Nephron (organoid): Measurements from ENCODE around the gene GMCL1.
A peak's percentile ranks its signal among the peaks of the same experiment; 100 is the strongest.

Experiments
- H3K27ac Mint-ChIP-seq, 3 experiments: 2 replicates each; pipeline ENCODE4 v1.8.0; 2020; ENCODE audit warnings: mixed read lengths in 3 of 3, mild to moderate bottlenecking in 2 of 3, moderate library complexity in 1 of 3
- H3K27me3 Mint-ChIP-seq: 2 replicates; pipeline ENCODE4 v1.8.0; 2021; ENCODE audit warnings: low read depth, mild to moderate bottlenecking, moderate library complexity, mixed read lengths
- H3K36me3 Mint-ChIP-seq: 2 replicates; pipeline ENCODE4 v1.8.0; 2020; ENCODE audit warnings: low read depth, mixed read lengths
- H3K4me1 Mint-ChIP-seq: 2 replicates; pipeline ENCODE4 v1.8.0; 2020; ENCODE audit warnings: mixed read lengths
- H3K4me3 Mint-ChIP-seq, 3 experiments: 2 replicates each; pipeline ENCODE4 v1.8.0; 2020; ENCODE audit warnings: mild to moderate bottlenecking in 3 of 3, mixed read lengths in 3 of 3, moderate library complexity in 2 of 3
- H3K9me3 Mint-ChIP-seq: 2 replicates; pipeline ENCODE4 v1.8.0; 2020; ENCODE audit warnings: mixed read lengths
- CTCF ChIP-seq, 3 experiments: fragments of 200-600 bp; sonication (generic); IDR thresholded peaks; one replicate each; pipeline ENCODE4 v1.5.0; 2021; ENCODE audit warnings: antibody characterized with exemption in 3 of 3; ENCODE audit not compliant: unreplicated experiment in 3 of 3

Gene GMCL1

DNA sequence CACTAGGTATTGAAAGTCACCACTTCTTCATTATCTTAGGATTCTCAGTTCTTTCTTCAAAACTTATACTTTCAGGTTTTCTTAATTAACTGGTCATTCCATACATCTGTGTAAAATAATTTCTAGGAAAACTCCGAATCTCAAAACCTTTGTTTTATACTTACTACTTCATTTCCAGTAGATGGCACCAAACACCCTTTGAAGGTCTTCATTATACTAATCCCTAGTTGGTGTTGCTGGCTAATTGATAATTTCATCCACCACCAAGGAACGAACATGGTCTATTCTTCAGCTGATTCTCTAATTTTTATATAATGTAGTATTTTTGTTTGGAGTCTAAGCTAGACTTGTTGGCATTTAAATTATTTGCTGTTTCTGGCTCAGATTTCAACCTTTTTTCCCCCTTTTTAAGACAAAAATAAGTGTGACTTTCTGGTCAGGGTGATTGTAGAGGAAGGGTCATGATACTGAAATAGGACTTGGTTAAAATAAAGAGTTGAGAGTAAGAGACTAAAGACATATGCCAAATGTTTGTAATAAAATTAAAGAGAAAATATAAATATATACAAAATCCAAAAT lies 82.6 kb downstream of the GMCL1 start:
- no peaks in the 10 kb centered on the region for H3K27me3 Mint-ChIP-seq

DNA sequence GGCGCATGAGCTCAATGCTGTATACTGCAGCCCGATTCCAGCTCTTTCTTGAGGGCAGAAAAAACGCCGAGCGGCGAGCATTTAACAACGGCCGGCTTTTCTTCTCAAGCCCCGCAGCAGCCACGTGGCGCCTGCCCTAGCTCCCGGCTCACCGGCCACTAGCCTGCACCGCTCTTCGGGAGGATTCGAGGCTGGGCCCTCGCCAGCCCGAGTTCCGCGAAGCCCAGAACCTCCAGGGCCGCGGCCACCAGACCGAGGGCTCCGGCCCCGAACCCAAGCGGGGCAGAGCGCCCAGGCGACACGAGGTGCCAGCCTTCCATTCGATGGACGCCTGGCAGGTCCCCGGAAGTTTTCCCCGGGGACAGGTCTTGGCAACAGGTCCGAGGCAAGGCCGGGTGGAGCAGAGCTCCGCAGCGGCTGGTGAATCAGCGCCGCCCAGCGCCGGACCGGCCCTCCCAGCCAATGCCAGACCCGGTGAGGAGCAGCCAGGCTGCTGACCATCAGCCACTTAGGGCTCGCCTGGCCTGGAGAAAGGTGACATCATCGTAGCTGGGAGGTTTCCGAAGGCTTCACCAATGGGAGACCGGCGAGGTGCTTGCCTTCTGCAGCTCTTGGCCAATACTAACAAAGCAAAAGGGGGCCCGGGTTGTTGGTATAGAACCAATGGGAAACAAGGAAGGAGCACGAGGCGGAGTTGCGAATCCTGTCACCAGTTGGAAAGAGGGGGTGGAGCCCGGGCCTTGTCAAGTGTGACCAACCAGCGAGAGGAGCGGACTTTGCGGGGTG lies 84.9 kb downstream of the GMCL1 start:
- no peak for TF ChIP-seq CTCF (IDR thresholded peaks at IDR 0.05; ENCODE audit: unreplicated experiment in 3 of 3)
- H3K27me3 Mint-ChIP-seq = no peaks in the 10 kb centered on the region
- peaks cover 10% of the 10 kb centered on the region for H3K36me3 Mint-ChIP-seq
- no peaks in the 10 kb centered on the region for H3K9me3 Mint-ChIP-seq
- no peaks in the 10 kb centered on the region for H3K4me1 Mint-ChIP-seq
- H3K4me3 Mint-ChIP-seq = peak overlapping the region; percentile 75 to 82 (median 78)
- H3K27ac Mint-ChIP-seq = peak overlapping the region; percentile 42 to 82 (median 82)

More for the DNA sequence above, 82.6 kb downstream of the GMCL1 start:
- TF ChIP-seq CTCF (IDR thresholded peaks at IDR 0.05; ENCODE audit: unreplicated experiment in 3 of 3) = peak; percentile 63 to 74 (median 64)
- Mint-ChIP-seq H3K9me3 (no peaks in the 10 kb centered on the region), H3K4me3 (peak overlapping the region; percentile 42 to 77 (median 69)), H3K4me1 (no peaks in the 10 kb centered on the region), H3K27ac (peak overlapping the region in 2 of 3 experiments; percentile 28 to 68), H3K36me3 (peaks cover 22% of the 10 kb centered on the region)

DNA sequence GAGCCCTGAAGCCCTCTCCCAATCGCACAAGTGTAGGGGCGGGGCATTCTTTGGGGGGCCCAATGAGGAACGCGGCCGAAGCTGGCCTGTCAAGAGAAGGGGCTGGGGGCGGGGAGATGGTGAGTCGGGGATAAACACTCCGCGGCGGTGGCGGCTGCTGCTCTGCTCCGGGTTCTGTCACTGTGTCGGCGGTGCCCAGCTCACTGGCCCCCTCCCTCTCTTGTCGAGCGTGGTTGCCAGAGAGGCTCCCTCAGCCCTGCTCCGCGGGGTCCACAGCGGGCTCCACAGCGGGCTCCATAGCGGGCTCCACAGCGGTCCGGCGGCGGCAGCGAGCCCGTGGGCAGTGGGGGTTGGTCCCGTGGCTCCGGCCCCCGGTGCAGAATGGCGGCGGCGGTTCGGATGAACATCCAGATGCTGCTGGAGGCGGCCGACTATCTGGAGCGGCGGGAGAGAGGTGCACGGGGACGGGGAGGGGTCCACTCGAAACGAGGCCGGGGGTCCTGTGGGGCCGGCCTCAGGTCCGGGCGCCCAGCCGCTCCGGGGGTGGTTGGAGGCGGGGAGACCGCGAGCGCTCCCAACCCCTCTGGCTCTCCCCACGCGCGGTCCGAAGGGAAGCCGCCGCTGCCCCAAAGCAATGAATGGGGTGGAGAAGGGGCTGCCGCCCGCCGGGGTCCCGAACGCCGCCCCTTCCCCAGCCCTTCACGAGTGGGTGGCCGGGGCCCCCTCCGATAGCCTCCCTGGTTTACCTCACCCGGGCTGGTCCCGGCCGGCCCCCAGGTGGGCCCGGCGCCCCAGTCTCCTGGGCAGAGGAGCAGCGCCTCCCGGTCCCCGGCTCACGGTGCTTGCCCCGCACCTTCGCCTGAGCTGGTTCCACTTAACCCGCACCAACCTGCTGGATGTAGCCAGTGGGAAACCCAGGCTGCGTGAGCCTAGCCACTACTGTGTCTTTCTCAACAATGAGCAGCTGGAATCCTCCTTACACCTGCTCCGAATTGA lies 85.8 kb downstream of the GMCL1 start, which contains the start of gene MXD1:
TSS of gene MXD1 (plus strand) at position 160 of the 996 bp plus-strand sequence. CDS start at position 382, 222 bp downstream.
- H3K27ac Mint-ChIP-seq = peak within 1 kb of the TSS; percentile 42 to 82 (median 82)
- no peak for TF ChIP-seq CTCF (IDR thresholded peaks at IDR 0.05; ENCODE audit: unreplicated experiment in 3 of 3)
- peaks cover 6% of the 10 kb centered on the region for H3K36me3 Mint-ChIP-seq
- no peaks in the 10 kb centered on the region for H3K9me3 Mint-ChIP-seq
- no peaks in the 10 kb centered on the region for H3K4me1 Mint-ChIP-seq
- H3K27me3 Mint-ChIP-seq = no peaks in the 10 kb centered on the region
- peak within 1 kb of the TSS; percentile 75 to 84 (median 81) for H3K4me3 Mint-ChIP-seq

DNA sequence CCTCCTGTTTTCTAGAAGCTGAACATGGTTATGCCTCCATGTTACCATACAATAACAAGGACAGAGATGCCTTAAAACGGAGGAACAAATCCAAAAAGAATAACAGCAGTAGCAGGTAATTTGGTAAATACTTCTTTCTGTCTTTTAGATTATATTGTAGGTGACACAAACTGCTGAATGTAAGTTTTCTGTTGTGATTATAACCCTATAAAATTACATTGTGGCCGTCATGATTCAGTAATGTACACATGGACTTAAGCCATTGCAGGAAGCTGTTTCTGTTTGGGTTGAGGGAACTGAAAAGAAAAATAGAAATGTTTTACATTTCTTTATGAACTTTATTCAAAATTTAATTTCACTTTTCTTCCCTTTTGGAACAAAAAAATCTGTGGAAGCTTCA lies 86.6 kb downstream of the GMCL1 start:
- no peak overlapping the region for H3K27ac Mint-ChIP-seq
- H3K4me1 Mint-ChIP-seq = no peaks in the 10 kb centered on the region
- H3K27me3 Mint-ChIP-seq = no peaks in the 10 kb centered on the region
- H3K4me3 Mint-ChIP-seq = peak overlapping the region; percentile 64 to 84 (median 81)
- H3K36me3 Mint-ChIP-seq = peaks cover 7% of the 10 kb centered on the region
- no peak for TF ChIP-seq CTCF (IDR thresholded peaks at IDR 0.05; ENCODE audit: unreplicated experiment in 3 of 3)
- no peaks in the 10 kb centered on the region for H3K9me3 Mint-ChIP-seq

- Mint-ChIP-seq H3K9me3 (no peaks in the 10 kb centered on the region), H3K4me3 (no peak overlapping the region), H3K27ac (no peak overlapping the region), H3K36me3 (peaks cover 15% of the 10 kb centered on the region), H3K4me1 (no peaks in the 10 kb centered on the region), H3K27me3 (no peaks in the 10 kb centered on the region)
- TF ChIP-seq CTCF (IDR thresholded peaks at IDR 0.05; ENCODE audit: unreplicated experiment in 3 of 3) = no peak
Observed at GRCh38 chr2:69917852-69918251, 88.4 kb downstream of the GMCL1 start.
